GM12878 (cell line): ENCODE data around the gene LMX1B.

ENCODE experiments used
- ATF2 ChIP-seq: IDR thresholded peaks from 2 replicates; pipeline ENCODE4 v1.6.1; 2012; ENCODE audit warnings: low read length, inconsistent platforms
- ATF3 ChIP-seq: IDR thresholded peaks from 2 replicates; pipeline ENCODE4 v1.6.1; 2011; ENCODE audit warnings: low read depth, mild to moderate bottlenecking, low read length, moderate library complexity, borderline replicate concordance; ENCODE audit errors: extremely low read depth
- CTCF ChIP-seq, 3 experiments: IDR thresholded peaks in 2 of 3; conservative IDR thresholded peaks in 1 of 3; 2 replicates each; pipeline ENCODE4 v1.5.1; 2011; ENCODE audit warnings: low read depth in 3 of 3, low read length in 3 of 3, mild to moderate bottlenecking in 3 of 3, control low read depth in 2 of 3, moderate library complexity in 2 of 3, inconsistent platforms in 1 of 3, mixed read lengths in 1 of 3; ENCODE audit not compliant: control insufficient read depth in 2 of 3, insufficient read depth in 1 of 3; ENCODE audit errors: extremely low read depth in 1 of 3
- EGR1 ChIP-seq, 2 experiments: IDR thresholded peaks; 1 replicate in 1 of 2; 2 replicates in 1 of 2; pipeline ENCODE4 v1.6.1; 2011 to 2012; ENCODE audit warnings: low read depth in 2 of 2, low read length in 2 of 2, borderline replicate concordance in 1 of 2, mild to moderate bottlenecking in 1 of 2, moderate library complexity in 1 of 2
- HCFC1 ChIP-seq: fragments of 150-350 bp; IDR thresholded peaks from 2 replicates; pipeline ENCODE4 v1.6.1; 2014; ENCODE audit warnings: low read length
- POLR2AphosphoS5 ChIP-seq: IDR thresholded peaks from 2 replicates; pipeline ENCODE4 v1.6.1; 2011; ENCODE audit warnings: mild to moderate bottlenecking, low read length, inconsistent platforms
- RAD21 ChIP-seq: IDR thresholded peaks from 2 replicates; pipeline ENCODE4 v1.6.1; 2011; ENCODE audit warnings: mild to moderate bottlenecking, low read depth, low read length, moderate library complexity; ENCODE audit not compliant: insufficient read depth
- TF ChIP-seq, protein P1 (sequence below): IDR thresholded peaks from 2 replicates; pipeline ENCODE4 v1.6.1; 2012; ENCODE audit warnings: mild to moderate bottlenecking, low read depth, low read length

DNA sequence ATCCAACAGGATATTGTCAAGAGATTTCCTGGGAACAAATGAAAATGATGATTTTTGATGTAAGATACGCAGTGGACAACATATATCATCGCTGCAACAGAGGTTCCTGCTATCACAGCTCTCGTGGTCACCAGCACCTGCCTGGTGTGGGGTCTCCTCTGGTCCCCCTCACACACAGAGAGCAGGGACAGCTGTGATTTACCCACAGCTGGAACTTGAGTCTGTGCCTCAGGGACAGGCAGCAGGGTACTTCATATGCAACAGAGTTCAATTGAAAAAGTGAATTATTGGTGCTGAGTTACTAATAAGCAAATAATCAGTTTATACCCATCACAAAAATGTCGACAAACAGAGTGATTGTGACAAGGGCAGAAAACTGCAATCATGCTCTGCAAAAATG, 93.4 kb downstream of the LMX1B start:
- TF ChIP-seq ATF2 (no peak), CTCF (IDR thresholded peaks at IDR 0.05 in 2 of 3, conservative IDR thresholded peaks at IDR 0.05 in 1 of 3; ENCODE audit: control insufficient read depth in 2 of 3, extremely low read depth in 1 of 3, insufficient read depth in 1 of 3, low read depth in 3 of 3, low read length in 3 of 3) (no peak), ATF3 (no peak), RAD21 (no peak), EGR1 (IDR thresholded peaks at IDR 0.05; ENCODE audit: borderline replicate concordance in 1 of 2, low read depth in 2 of 2, low read length in 2 of 2) (no peak), HCFC1 (no peak), POLR2AphosphoS5 (no peak)
- TF ChIP-seq, protein P1, sequence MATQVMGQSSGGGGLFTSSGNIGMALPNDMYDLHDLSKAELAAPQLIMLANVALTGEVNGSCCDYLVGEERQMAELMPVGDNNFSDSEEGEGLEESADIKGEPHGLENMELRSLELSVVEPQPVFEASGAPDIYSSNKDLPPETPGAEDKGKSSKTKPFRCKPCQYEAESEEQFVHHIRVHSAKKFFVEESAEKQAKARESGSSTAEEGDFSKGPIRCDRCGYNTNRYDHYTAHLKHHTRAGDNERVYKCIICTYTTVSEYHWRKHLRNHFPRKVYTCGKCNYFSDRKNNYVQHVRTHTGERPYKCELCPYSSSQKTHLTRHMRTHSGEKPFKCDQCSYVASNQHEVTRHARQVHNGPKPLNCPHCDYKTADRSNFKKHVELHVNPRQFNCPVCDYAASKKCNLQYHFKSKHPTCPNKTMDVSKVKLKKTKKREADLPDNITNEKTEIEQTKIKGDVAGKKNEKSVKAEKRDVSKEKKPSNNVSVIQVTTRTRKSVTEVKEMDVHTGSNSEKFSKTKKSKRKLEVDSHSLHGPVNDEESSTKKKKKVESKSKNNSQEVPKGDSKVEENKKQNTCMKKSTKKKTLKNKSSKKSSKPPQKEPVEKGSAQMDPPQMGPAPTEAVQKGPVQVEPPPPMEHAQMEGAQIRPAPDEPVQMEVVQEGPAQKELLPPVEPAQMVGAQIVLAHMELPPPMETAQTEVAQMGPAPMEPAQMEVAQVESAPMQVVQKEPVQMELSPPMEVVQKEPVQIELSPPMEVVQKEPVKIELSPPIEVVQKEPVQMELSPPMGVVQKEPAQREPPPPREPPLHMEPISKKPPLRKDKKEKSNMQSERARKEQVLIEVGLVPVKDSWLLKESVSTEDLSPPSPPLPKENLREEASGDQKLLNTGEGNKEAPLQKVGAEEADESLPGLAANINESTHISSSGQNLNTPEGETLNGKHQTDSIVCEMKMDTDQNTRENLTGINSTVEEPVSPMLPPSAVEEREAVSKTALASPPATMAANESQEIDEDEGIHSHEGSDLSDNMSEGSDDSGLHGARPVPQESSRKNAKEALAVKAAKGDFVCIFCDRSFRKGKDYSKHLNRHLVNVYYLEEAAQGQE, result no peak
